OCI-LY1 (cell line): ENCODE data around the gene SLC38A7.

Experiments
- H2AFZ ChIP-seq: fragments of 200-600 bp; sonication (generic), shearing (Covaris generic); 2 replicates; pipeline ENCODE4 v1.6.0; 2014; ENCODE audit warnings: antibody characterized with exemption, mild to moderate bottlenecking, low read length
- H3F3A ChIP-seq: fragments of 200-600 bp; sonication (generic), shearing (Covaris generic); 2 replicates; pipeline ENCODE4 v1.6.0; 2014; ENCODE audit warnings: mild to moderate bottlenecking, antibody characterized with exemption, low read length, moderate library complexity; ENCODE audit not compliant: insufficient read depth
- H3K27ac ChIP-seq: fragments of 200-600 bp; sonication (generic); 2 replicates; pipeline ENCODE4 v1.5.1; 2014; ENCODE audit warnings: low read length, mixed run types, mild to moderate bottlenecking, low read depth; ENCODE audit not compliant: poor library complexity, severe bottlenecking
- H3K27me3 ChIP-seq: fragments of 200-600 bp; sonication (generic); 2 replicates; pipeline ENCODE4 v1.6.0; 2014; ENCODE audit warnings: antibody characterized with exemption, mild to moderate bottlenecking, low read length, moderate library complexity; ENCODE audit not compliant: insufficient read depth
- H3K36me3 ChIP-seq: fragments of 200-600 bp; sonication (generic); 2 replicates; pipeline ENCODE4 v1.6.1; 2014; ENCODE audit warnings: mild to moderate bottlenecking, antibody characterized with exemption, low read length, moderate library complexity, mixed read lengths; ENCODE audit not compliant: insufficient read depth
- H3K4me1 ChIP-seq: fragments of 200-600 bp; sonication (generic); 2 replicates; pipeline ENCODE4 v1.5.1; 2014; ENCODE audit warnings: mild to moderate bottlenecking, low read length, moderate library complexity; ENCODE audit not compliant: insufficient read depth, severe bottlenecking
- H3K4me2 ChIP-seq: fragments of 200-600 bp; sonication (generic), shearing (Covaris generic); 2 replicates; pipeline ENCODE4 v1.6.1; 2014; ENCODE audit warnings: low read length
- H3K4me3 ChIP-seq: fragments of 200-600 bp; sonication (generic); 2 replicates; pipeline ENCODE4 v1.5.1; 2014; ENCODE audit warnings: low read length, low read depth, mild to moderate bottlenecking, mixed read lengths; ENCODE audit not compliant: poor library complexity, severe bottlenecking
- H3K79me2 ChIP-seq: fragments of 200-600 bp; shearing (Covaris generic); 2 replicates; pipeline ENCODE4 v1.6.1; 2016; ENCODE audit warnings: mixed run types, low read length, mixed read lengths; ENCODE audit not compliant: insufficient read depth
- H3K9ac ChIP-seq: fragments of 200-600 bp; sonication (generic), shearing (Covaris generic); 2 replicates; pipeline ENCODE4 v1.6.1; 2014; ENCODE audit warnings: mild to moderate bottlenecking, low read length, mixed read lengths
- H3K9me2 ChIP-seq: fragments of 200-600 bp; sonication (generic), shearing (Covaris generic); 2 replicates; pipeline ENCODE4 v1.6.1; 2014; ENCODE audit warnings: low read depth, mild to moderate bottlenecking, low read length, mixed read lengths
- H3K9me3 ChIP-seq: fragments of 200-600 bp; shearing (Covaris generic); 2 replicates; pipeline ENCODE4 v1.6.1; 2014; ENCODE audit warnings: low read length, mixed read lengths
- H4K20me1 ChIP-seq: fragments of 200-600 bp; sonication (generic), shearing (Covaris generic); 2 replicates; pipeline ENCODE4 v1.6.0; 2016; ENCODE audit warnings: mild to moderate bottlenecking, low read length; ENCODE audit not compliant: insufficient read depth
- EZH2 ChIP-seq: fragments of 200-600 bp; sonication (generic), shearing (Covaris generic); IDR thresholded peaks from 2 replicates; pipeline ENCODE4 v1.8.0; 2017; ENCODE audit warnings: borderline replicate concordance, mixed run types, mild to moderate bottlenecking, antibody characterized with exemption, low read length, moderate library complexity, mixed read lengths
- TF ChIP-seq, protein P1 (sequence below): fragments of 200-600 bp; sonication (generic), shearing (Covaris generic); IDR thresholded peaks from 2 replicates; pipeline ENCODE4 v1.5.1; 2017; ENCODE audit warnings: mild to moderate bottlenecking, antibody characterized with exemption, low read length, moderate library complexity, mixed read lengths

SLC38A7 gene

DNA sequence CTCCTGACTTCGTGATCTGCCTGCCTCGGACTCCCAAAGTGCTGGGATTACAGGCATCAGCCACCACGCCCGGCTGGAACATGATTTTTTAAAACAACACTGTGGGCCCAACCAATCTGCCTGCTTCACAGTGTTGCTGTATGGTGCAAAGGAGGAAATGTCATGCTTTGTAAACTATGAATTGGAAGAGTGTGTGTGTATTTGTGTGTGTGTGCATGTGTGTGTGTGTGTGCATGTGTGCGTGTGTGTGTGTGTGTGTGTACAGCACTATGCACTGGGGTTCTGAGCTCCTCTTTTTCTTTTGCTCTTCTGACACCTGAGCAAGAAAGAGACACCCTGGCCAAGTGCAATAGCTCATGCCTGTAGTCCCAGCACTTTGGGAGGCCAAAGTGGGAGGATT lies 40.5 kb downstream of the SLC38A7 start:
- no peak overlapping the region for H3K27ac ChIP-seq
- no peaks in the 10 kb centered on the region for H3K9me3 ChIP-seq
- H3K9me2 ChIP-seq = no peaks in the 10 kb centered on the region
- H3K4me3 ChIP-seq = no peak overlapping the region
- H2AFZ ChIP-seq = no peak overlapping the region
- H3K36me3 ChIP-seq = no peaks in the 10 kb centered on the region
- TF ChIP-seq EZH2 = no peak
- TF ChIP-seq, protein P1, sequence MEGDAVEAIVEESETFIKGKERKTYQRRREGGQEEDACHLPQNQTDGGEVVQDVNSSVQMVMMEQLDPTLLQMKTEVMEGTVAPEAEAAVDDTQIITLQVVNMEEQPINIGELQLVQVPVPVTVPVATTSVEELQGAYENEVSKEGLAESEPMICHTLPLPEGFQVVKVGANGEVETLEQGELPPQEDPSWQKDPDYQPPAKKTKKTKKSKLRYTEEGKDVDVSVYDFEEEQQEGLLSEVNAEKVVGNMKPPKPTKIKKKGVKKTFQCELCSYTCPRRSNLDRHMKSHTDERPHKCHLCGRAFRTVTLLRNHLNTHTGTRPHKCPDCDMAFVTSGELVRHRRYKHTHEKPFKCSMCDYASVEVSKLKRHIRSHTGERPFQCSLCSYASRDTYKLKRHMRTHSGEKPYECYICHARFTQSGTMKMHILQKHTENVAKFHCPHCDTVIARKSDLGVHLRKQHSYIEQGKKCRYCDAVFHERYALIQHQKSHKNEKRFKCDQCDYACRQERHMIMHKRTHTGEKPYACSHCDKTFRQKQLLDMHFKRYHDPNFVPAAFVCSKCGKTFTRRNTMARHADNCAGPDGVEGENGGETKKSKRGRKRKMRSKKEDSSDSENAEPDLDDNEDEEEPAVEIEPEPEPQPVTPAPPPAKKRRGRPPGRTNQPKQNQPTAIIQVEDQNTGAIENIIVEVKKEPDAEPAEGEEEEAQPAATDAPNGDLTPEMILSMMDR = no peak
- H3K79me2 ChIP-seq = no peaks in the 10 kb centered on the region
- H3K9ac ChIP-seq = no peak overlapping the region
- H3K4me2 ChIP-seq = no peak overlapping the region
- H3K27me3 ChIP-seq = no peaks in the 10 kb centered on the region; the same call in 1 of the 2 replicates
- H3K4me1 ChIP-seq = no peaks in the 10 kb centered on the region
- H4K20me1 ChIP-seq = no peaks in the 10 kb centered on the region
- H3F3A ChIP-seq = no peaks in the 10 kb centered on the region

DNA sequence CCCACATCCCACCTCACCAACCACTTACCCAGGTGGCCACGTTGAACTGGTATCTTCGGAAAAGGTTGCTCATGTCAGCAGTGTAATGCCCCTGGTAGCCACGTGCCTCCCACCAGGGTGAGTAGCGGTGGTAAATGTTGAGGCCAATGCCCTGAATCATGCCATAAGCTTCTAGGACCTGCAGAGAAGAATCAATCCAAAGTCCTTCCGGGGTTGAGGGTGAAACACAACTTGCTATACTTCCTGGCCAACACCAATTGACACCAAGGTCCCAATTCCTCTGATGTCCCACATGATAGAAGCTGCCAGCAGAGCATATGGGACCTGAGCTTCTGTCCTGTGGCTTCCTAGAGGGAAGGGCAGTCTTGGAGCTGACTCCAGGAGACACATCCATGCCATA lies 43.6 kb downstream of the SLC38A7 start:
- Histone ChIP-seq H3K4me2 (no peak overlapping the region), H3F3A (no peaks in the 10 kb centered on the region), H2AFZ (no peak overlapping the region), H4K20me1 (no peaks in the 10 kb centered on the region), H3K79me2 (no peaks in the 10 kb centered on the region), H3K4me1 (no peaks in the 10 kb centered on the region), H3K9ac (no peak overlapping the region), H3K4me3 (no peak overlapping the region), H3K9me3 (no peaks in the 10 kb centered on the region), H3K27me3 (no peaks in the 10 kb centered on the region), H3K36me3 (no peaks in the 10 kb centered on the region), H3K9me2 (no peaks in the 10 kb centered on the region), H3K27ac (no peak overlapping the region)
- TF ChIP-seq, protein P1 = no peak
- no peak for TF ChIP-seq EZH2

DNA sequence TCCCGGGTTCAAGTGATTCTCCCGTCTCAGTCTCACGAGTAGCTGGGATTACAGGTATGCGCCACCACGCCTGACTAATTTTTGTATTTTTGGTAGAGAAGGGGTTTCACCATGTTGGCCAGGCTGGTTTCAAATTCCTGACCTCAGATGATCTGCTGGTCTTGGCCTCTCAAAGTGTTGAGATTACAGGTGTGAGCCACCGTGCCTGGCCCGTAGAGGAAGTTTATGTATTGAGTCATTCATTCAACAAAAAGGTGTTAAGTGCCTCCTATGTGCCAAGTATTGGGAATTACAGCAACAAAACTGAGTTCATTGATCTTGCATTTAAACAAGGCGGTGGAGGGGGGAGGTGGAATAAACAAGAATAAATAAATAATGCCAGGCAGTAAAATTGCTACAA lies 44.7 kb downstream of the SLC38A7 start:
- no peak overlapping the region for H3K4me2 ChIP-seq
- no peaks in the 10 kb centered on the region for H3K9me2 ChIP-seq
- H3K9me3 ChIP-seq = no peaks in the 10 kb centered on the region
- no peaks in the 10 kb centered on the region for H3K36me3 ChIP-seq
- no peaks in the 10 kb centered on the region for H3K79me2 ChIP-seq
- H3K27ac ChIP-seq = no peak overlapping the region
- no peaks in the 10 kb centered on the region for H3K4me1 ChIP-seq
- no peak for TF ChIP-seq EZH2
- TF ChIP-seq, protein P1 = no peak
- no peaks in the 10 kb centered on the region for H3F3A ChIP-seq
- H2AFZ ChIP-seq = no peak overlapping the region
- H3K9ac ChIP-seq = no peak overlapping the region
- H4K20me1 ChIP-seq = no peaks in the 10 kb centered on the region
- H3K4me3 ChIP-seq = no peak overlapping the region
- H3K27me3 ChIP-seq = no peaks in the 10 kb centered on the region
